GM18870 (cell line): ENCODE results near the gene C1RL.
"Not testable (repeated sequence)": the region's sequence is repeated elsewhere in the genome, so short reads cannot be mapped to it uniquely, and the experiment has no call there.

Experiments used
- ATAC-seq: cut with Tn5 transposase; IDR thresholded peaks from one replicate; pipeline ENCODE4 v1.9.1; 2021; ENCODE audit warnings: moderate library complexity; ENCODE audit not compliant: unreplicated experiment

Gene C1RL

GRCh38 chr12:7116916-7117315 lies 7.9 kb upstream of the C1RL start:
- ATAC-seq = no peak

GRCh38 chr12:7116196-7116595 lies 7.2 kb upstream of the C1RL start:
- no peak for ATAC-seq

- ATAC-seq = no peak
Measured at GRCh38 chr12:7114851-7115250, 5.8 kb upstream of the C1RL start.

DNA sequence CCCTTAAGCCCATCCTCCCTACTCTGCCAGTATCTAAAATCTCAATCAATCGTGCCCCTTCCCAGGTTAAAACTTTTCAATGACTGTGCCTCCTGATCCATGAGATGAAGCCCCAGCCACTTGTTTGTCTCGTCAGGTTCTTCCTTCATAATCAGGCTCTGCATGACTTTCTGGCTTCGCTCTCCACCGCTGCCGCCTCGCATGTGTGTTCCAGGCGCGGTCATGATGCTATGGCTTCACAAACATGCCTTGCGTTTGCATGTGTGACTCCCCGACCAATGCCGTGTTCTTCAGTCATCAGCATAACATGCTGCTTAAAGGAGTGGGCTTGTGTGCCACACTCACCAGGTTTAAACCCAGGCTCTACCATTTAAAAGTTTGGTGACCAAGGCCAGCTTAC lies 5.0 kb upstream of the C1RL start:
- no peak for ATAC-seq

- no peak for ATAC-seq
Measured at GRCh38 chr12:7113389-7113871, 4.4 kb upstream of the C1RL start.

GRCh38 chr12:7112041-7112440 lies 3.0 kb upstream of the C1RL start:
- ATAC-seq = no peak

DNA sequence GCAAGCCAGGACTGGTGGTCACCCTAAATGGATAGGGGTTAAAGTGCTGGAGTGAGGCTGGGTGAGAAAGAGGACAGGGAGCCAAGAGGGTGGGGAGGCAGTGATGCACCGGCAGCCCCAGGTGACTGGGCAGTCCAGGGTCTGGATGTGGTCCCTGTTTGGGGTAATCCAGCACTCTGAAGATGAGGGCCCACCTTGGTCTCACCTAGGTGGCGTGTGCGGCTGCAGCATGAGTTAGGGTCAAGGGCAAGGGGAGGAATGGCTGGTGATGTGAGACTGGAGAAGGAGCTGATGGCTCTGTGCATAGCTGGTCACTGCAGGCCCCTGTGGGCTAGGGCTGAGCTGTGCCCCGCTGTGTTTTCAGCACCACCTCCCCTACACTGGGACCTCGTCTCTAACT lies 1.6 kb upstream of the C1RL start:
- ATAC-seq = no peak

- no peak for ATAC-seq
Measured at GRCh38 chr12:7109572-7109920, 532 bp upstream of the C1RL start.

- ATAC-seq = peak; percentile 56
Measured at GRCh38 chr12:7108003-7108795, 815 bp downstream of the C1RL start.

DNA sequence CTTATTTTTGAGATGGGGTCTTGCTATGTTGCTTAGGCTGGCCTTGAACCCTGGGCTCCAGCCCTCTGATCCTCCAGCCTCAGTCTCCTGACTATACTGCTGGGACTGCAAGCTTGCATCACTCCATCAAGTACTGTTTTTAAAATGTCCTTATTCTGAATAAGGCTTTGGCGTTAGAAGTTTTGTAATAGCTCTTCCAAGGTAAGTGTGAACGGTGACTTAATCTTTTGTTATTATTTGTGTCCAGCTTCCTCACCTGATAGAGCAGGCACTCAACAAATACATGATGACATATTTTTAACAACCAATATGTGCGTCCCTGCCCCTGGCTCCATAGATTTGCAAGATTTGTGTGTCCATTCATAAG lies 1.4 kb downstream of the C1RL start:
- no peak for ATAC-seq

DNA sequence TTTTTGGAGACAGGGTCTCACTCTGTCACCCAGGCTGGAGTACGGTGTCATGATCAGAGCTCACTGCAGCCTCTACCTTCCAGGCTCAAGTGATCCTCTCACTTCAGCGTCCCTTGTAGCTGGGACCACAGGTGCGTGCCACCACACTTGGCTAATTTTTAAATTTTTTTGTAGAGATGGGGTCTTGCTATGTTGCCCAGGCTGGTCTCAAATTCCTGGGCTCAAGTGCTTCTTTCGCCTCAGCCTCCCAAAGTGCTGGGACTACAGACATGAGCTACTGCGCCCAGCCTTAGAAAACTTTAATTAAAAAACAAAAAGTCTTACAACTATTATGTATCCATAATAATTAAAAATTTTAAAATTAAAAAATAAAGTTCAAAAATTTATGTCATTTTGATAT lies 1.8 kb downstream of the C1RL start:
- ATAC-seq = not testable (repeated sequence)

- ATAC-seq = no peak
Measured at GRCh38 chr12:7106082-7106481, 2.9 kb downstream of the C1RL start.

DNA sequence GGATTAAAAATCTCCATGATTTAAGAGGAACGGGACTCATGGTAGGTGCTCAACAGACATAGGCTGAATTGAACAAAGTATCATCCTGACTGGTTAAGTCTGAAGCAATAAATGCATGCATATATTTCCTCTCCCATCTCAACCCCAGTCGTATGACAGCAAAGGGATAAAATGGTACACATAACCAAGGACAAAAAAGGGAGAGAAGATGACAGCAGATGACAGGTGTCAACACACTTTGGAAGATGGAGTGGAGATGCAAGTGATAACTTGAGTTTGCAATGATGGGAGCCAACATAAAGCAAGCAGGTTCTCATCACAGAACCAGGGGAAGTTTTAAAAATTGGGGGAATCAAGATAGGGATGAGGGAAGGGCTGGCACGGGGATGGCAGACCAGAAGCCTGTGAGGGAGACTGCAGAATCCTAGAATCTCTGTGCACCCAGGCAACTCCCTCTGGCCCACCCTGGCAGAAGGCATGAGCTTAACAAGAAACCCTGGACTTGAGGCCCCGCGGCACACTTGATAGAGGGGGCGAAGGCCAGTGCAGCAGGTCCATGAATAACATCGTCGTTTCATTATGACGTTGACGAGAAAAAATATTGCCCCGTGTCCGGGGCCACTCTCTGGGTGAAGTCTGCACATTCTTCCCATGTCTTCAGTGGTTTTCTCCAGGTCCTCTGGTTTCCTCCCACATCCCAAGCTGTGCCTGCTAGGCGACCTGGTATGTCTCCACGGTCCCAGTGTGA lies 5.0 kb downstream of the C1RL start:
- ATAC-seq = no peak

DNA sequence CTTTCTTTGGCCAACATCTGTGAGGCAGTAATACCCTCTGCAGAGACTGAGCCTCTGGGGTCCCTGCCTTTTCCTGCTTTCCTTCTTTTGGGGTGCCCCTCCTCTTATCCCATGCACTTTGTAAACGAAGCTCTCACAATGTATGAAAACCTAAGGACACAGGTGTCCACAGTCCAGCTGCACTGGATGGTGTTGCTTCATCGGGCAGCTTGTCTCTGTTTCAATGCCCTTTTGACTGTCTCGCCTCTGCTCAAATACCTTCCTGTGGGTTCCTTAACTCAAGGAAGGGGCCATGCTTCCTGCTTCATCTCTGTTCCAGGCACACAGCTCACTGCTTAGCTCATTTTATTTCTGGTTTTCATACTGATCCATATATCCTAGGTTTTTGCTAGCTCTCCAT lies 6.4 kb downstream of the C1RL start:
- ATAC-seq = no peak

- no peak for ATAC-seq
Measured at GRCh38 chr12:7101694-7102131, 7.3 kb downstream of the C1RL start.

GRCh38 chr12:7101047-7101693 lies 7.8 kb downstream of the C1RL start:
- no peak for ATAC-seq

DNA sequence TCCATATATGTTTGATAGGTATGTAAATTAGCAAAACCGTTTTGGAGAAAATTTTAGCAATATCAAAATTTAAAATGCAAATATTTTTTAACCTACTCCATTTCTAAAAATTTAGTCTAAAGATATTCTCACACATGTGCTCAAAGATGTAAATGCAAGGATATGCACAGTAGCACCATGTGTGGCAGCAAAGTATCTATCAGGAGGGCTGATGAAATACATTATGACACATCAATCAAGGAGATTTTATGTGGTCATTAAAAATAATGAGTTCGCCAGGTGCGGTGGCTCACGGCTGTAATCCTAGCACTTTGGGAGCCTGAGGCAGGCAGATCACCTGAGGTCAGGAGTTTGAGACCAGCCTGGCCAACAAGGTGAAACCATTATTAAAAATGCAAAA lies 8.8 kb downstream of the C1RL start:
- ATAC-seq = no peak

DNA sequence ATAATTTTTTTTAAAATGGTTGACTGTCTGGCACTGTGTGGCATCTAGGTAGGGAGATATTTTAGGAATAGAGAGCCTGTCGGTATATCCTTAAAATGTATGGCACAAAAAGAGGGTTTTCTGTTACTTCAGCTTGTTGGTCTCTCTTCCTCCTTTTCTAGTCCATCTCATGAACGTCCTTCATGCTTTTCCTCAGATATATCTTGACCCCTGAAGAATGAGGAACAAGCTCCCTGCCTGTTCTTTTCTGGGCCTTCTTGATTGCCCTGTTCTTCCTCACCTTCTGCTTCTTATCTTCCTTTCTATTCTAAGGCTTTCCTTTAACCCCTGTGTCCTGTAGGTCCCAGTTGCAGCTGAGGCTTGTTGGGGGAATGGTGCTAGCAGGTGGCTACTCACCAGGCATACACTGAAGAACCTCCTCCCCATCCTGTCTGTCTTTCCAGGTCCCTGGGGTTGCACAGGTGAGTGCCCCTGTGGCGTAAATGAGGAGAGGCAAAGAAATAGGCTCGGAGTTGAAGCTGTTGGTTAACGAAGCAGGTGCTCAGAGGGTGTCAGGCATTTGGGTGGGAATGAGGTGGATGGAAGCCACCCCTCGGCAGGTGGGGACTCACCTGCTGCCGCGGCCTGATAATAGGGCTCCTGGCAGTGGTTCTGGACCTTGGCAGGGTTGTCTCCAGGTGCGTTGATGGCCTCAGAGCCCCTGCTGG lies 9.6 kb downstream of the C1RL start:
- ATAC-seq = no peak

DNA sequence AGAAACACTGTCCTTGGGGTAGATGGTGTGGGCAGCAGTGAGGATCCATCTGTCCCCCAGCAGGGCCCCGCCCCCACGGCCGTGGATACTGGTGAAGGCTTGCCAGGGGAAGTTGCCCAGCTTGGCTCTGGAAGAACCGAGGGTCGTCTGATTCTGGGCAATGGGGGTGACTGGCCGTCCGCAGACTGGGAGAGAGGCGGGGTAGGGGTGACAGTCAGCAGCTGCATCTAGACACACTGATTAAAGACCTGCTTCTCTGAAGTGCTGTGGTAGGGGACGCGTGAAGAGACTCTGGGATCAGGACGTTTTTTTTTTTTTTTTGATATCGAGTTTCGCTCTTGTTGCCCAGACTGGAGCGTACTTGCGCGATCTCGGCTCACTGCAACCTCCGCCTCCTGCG lies 12.0 kb downstream of the C1RL start:
- no peak for ATAC-seq

- no peak for ATAC-seq
Measured at GRCh38 chr12:7096006-7096932, 12.7 kb downstream of the C1RL start.
